ENCODE data around the gene TRIM2.

The TRIM2 gene

DNA sequence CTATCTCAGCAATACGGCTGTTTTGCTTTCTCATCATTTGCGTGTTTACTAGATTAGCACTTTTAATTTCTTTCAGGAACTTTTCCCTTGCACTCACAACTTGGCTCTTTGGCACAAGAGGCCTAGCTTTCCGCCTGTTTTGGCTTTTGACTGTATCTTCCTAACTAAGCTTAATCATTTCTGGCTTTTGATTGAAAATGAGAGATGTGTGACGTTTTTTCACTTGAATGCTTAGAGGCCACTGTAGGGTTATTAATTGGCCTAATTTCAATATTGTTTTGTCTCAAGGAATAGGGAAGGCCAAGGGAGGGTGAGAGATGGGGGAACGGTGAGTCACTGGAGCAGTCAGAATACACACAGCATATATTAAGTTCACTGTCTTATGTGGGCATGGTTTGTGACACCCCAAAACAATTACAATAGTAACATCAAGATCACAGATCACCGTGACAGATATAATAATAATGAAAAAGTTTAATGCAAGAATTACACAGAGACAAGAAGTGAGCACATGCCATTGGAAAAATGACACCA is 167.5 kb downstream of the TRIM2 start:
- Histone ChIP-seq H3K27ac (replicated peaks) (no peak overlapping the region), H3K4me3 (replicated peaks; ENCODE audit: insufficient read depth, low read length) (no peak overlapping the region), H3K27me3 (ENCODE audit: insufficient read depth, poor library complexity, severe bottlenecking) (no peaks in the 10 kb centered on the region)
- DNase-seq (ENCODE audit: low read depth in 1 of 2, low spot score in 1 of 2) = no peak
- no peak for TF ChIP-seq SPI1 (IDR thresholded peaks at IDR 0.05; ENCODE audit: borderline replicate concordance, low read depth)
- no peak for TF ChIP-seq POLR2AphosphoS5 (IDR thresholded peaks at IDR 0.05; ENCODE audit: low read depth)
- TF ChIP-seq, protein P1, sequence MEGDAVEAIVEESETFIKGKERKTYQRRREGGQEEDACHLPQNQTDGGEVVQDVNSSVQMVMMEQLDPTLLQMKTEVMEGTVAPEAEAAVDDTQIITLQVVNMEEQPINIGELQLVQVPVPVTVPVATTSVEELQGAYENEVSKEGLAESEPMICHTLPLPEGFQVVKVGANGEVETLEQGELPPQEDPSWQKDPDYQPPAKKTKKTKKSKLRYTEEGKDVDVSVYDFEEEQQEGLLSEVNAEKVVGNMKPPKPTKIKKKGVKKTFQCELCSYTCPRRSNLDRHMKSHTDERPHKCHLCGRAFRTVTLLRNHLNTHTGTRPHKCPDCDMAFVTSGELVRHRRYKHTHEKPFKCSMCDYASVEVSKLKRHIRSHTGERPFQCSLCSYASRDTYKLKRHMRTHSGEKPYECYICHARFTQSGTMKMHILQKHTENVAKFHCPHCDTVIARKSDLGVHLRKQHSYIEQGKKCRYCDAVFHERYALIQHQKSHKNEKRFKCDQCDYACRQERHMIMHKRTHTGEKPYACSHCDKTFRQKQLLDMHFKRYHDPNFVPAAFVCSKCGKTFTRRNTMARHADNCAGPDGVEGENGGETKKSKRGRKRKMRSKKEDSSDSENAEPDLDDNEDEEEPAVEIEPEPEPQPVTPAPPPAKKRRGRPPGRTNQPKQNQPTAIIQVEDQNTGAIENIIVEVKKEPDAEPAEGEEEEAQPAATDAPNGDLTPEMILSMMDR (IDR thresholded peaks at IDR 0.05; ENCODE audit: insufficient read depth, low read length) = no peak
- TF ChIP-seq GABPA (IDR thresholded peaks at IDR 0.05; ENCODE audit: low read depth) = no peak
- TF ChIP-seq, protein P2, sequence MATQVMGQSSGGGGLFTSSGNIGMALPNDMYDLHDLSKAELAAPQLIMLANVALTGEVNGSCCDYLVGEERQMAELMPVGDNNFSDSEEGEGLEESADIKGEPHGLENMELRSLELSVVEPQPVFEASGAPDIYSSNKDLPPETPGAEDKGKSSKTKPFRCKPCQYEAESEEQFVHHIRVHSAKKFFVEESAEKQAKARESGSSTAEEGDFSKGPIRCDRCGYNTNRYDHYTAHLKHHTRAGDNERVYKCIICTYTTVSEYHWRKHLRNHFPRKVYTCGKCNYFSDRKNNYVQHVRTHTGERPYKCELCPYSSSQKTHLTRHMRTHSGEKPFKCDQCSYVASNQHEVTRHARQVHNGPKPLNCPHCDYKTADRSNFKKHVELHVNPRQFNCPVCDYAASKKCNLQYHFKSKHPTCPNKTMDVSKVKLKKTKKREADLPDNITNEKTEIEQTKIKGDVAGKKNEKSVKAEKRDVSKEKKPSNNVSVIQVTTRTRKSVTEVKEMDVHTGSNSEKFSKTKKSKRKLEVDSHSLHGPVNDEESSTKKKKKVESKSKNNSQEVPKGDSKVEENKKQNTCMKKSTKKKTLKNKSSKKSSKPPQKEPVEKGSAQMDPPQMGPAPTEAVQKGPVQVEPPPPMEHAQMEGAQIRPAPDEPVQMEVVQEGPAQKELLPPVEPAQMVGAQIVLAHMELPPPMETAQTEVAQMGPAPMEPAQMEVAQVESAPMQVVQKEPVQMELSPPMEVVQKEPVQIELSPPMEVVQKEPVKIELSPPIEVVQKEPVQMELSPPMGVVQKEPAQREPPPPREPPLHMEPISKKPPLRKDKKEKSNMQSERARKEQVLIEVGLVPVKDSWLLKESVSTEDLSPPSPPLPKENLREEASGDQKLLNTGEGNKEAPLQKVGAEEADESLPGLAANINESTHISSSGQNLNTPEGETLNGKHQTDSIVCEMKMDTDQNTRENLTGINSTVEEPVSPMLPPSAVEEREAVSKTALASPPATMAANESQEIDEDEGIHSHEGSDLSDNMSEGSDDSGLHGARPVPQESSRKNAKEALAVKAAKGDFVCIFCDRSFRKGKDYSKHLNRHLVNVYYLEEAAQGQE (IDR thresholded peaks at IDR 0.05; ENCODE audit: insufficient replicate concordance, low read depth) = no peak

DNA sequence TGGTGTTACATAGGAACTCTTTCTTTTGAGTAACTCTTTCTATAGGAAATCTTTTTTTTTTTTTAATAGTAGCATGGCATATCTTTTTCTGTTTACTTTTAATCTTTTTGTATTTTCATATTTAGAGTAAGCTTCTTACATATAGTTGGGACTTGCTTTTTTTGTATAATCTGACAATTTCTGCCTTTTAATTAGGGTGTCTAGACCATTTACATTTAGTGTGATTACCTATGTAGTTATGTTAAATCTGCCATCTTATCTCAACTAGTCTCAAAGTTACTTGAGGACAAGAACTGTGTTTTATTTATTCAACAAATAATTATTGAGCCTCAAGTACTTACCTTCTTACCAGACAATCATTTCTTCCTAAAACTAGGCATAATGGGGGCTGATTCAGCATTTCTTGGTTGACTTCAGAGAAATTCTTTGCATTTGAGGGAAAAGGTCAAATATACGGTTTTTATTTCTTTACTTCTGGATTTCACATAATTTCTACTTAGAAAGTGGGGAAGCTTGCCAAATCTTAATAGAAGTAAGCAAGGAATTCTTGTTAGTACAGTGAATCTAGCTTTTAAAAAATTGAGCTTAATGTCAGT is 168.8 kb downstream of the TRIM2 start:
- H3K27me3 ChIP-seq (ENCODE audit: insufficient read depth, poor library complexity, severe bottlenecking) = no peaks in the 10 kb centered on the region
- no peak overlapping the region for H3K27ac ChIP-seq (replicated peaks)
- no peak overlapping the region for H3K4me3 ChIP-seq (replicated peaks; ENCODE audit: insufficient read depth, low read length)
- TF ChIP-seq SPI1 (IDR thresholded peaks at IDR 0.05; ENCODE audit: borderline replicate concordance, low read depth) (no peak), GABPA (IDR thresholded peaks at IDR 0.05; ENCODE audit: low read depth) (no peak), POLR2AphosphoS5 (IDR thresholded peaks at IDR 0.05; ENCODE audit: low read depth) (no peak)
- TF ChIP-seq, protein P2 (IDR thresholded peaks at IDR 0.05; ENCODE audit: insufficient replicate concordance, low read depth) = no peak
- TF ChIP-seq, protein P1 (IDR thresholded peaks at IDR 0.05; ENCODE audit: insufficient read depth, low read length) = no peak
- DNase-seq (ENCODE audit: low read depth in 1 of 2, low spot score in 1 of 2) = no peak

DNA sequence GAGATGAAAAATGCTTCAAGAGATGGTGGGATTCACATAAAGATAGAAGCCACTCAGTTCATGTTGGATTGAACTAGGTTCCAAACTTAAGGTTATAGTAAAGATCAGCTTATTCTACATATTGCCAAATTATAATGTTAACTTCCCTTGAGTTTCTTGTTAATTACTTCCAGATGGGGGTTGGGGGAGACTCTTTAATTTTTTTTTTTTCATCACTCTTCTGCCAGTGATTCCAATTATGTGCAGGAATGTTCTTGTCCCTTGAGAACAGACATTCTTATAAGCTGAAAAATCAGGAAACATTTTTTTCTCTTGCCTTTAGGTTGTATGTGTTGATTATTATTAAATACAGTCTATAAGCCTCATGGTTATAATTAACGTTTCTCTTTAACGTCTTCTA is 170.2 kb downstream of the TRIM2 start:
- TF ChIP-seq, protein P2 (IDR thresholded peaks at IDR 0.05; ENCODE audit: insufficient replicate concordance, low read depth) = no peak
- TF ChIP-seq POLR2AphosphoS5 (IDR thresholded peaks at IDR 0.05; ENCODE audit: low read depth) = no peak
- TF ChIP-seq GABPA (IDR thresholded peaks at IDR 0.05; ENCODE audit: low read depth) = no peak
- no peak for TF ChIP-seq SPI1 (IDR thresholded peaks at IDR 0.05; ENCODE audit: borderline replicate concordance, low read depth)
- TF ChIP-seq, protein P1 (IDR thresholded peaks at IDR 0.05; ENCODE audit: insufficient read depth, low read length) = no peak
- H3K27ac ChIP-seq (replicated peaks) = no peak overlapping the region
- no peaks in the 10 kb centered on the region for H3K27me3 ChIP-seq (ENCODE audit: insufficient read depth, poor library complexity, severe bottlenecking)
- no peak for DNase-seq (ENCODE audit: low read depth in 1 of 2, low spot score in 1 of 2)
- H3K4me3 ChIP-seq (replicated peaks; ENCODE audit: insufficient read depth, low read length) = no peak overlapping the region

Data from HL-60 (cell line).